Ishikawa (cell line): ENCODE results near the gene LCN1.

Experiments used
- CEBPB ChIP-seq: IDR thresholded peaks from 2 replicates; pipeline ENCODE4 v1.6.1; 2012
- CREB1 ChIP-seq: IDR thresholded peaks from 2 replicates; pipeline ENCODE4 v1.6.1; 2012; ENCODE audit warnings: low read depth
- EGR1 ChIP-seq: IDR thresholded peaks from 2 replicates; pipeline ENCODE4 v1.6.1; 2012
- EP300 ChIP-seq: IDR thresholded peaks from 2 replicates; pipeline ENCODE4 v1.6.1; 2012; ENCODE audit warnings: borderline replicate concordance
- FOXM1 ChIP-seq: IDR thresholded peaks from 2 replicates; pipeline ENCODE4 v1.6.1; 2012; ENCODE audit warnings: low read depth, borderline replicate concordance
- MAX ChIP-seq: IDR thresholded peaks from 2 replicates; pipeline ENCODE4 v1.6.1; 2012
- NFIC ChIP-seq: IDR thresholded peaks from 2 replicates; pipeline ENCODE4 v1.6.1; 2012
- RAD21 ChIP-seq: IDR thresholded peaks from 2 replicates; pipeline ENCODE4 v1.6.1; 2012; ENCODE audit warnings: low read depth
- REST ChIP-seq: IDR thresholded peaks from 2 replicates; pipeline ENCODE4 v1.6.1; 2012; ENCODE audit warnings: low read depth, mild to moderate bottlenecking
- TAF1 ChIP-seq: IDR thresholded peaks from 2 replicates; pipeline ENCODE4 v1.6.1; 2012; ENCODE audit warnings: low read depth, mild to moderate bottlenecking
- TCF12 ChIP-seq: IDR thresholded peaks from 2 replicates; pipeline ENCODE4 v1.6.1; 2012; ENCODE audit warnings: low read depth
- TEAD4 ChIP-seq: IDR thresholded peaks from 2 replicates; pipeline ENCODE4 v1.6.1; 2012
- USF1 ChIP-seq: IDR thresholded peaks from 2 replicates; pipeline ENCODE4 v1.6.1; 2012
- YY1 ChIP-seq: IDR thresholded peaks from 2 replicates; pipeline ENCODE4 v1.6.1; 2012; ENCODE audit warnings: low read depth
- ZBTB7A ChIP-seq: IDR thresholded peaks from 2 replicates; pipeline ENCODE4 v1.6.1; 2012; ENCODE audit warnings: low read depth

The LCN1 gene

GRCh38 chr9:135480071-135480939, 40.9 kb upstream of the LCN1 start:
- TF ChIP-seq TAF1 (peak; percentile 48; the same call in 1 of the 2 replicates), ZBTB7A (0 out of 2 replicates have a peak, but pooled peaks have one; percentile 26), USF1 (no peak)

GRCh38 chr9:135480940-135481310, 40.3 kb upstream of the LCN1 start:
- TF ChIP-seq EGR1 (no peak), YY1 (no peak), ZBTB7A (no peak), TCF12 (no peak), MAX (no peak), TEAD4 (no peak), TAF1 (no peak), NFIC (no peak), CEBPB (no peak), EP300 (no peak), CREB1 (no peak), RAD21 (no peak), FOXM1 (no peak), USF1 (no peak), REST (no peak)

GRCh38 chr9:135482015-135482754, 39.1 kb upstream of the LCN1 start:
- TF ChIP-seq TCF12 (no peak), REST (no peak), USF1 (no peak), YY1 (no peak), CEBPB (no peak), TEAD4 (no peak)

GRCh38 chr9:135484460-135485277, 36.6 kb upstream of the LCN1 start:
- no peak for TF ChIP-seq TAF1
- TF ChIP-seq ZBTB7A, result no peak
- TF ChIP-seq TCF12, result no peak
- TF ChIP-seq MAX, result no peak
- no peak for TF ChIP-seq FOXM1
- TF ChIP-seq CREB1, result no peak
- no peak for TF ChIP-seq USF1
- TF ChIP-seq RAD21, result no peak
- TF ChIP-seq TEAD4, result no peak

- TF ChIP-seq TAF1 (no peak), MAX (no peak), TEAD4 (no peak), REST (no peak), CEBPB (no peak), ZBTB7A (no peak), USF1 (no peak), EP300 (no peak), EGR1 (no peak), NFIC (no peak), RAD21 (no peak), YY1 (no peak), TCF12 (no peak)
These were observed 35.9 kb upstream of the LCN1 start for GRCh38 chr9:135485385-135485784.
